Mucosa of descending colon (tissue), 3 donors: ENCODE data around the gene KCNK10. TPM values are rescaled to one million over a fixed set of nuclear protein-coding genes. Genes with fewer than 3 reads are reported as not detected.
A peak's percentile ranks its signal among the peaks of the same experiment; 100 is the strongest.

ENCODE experiments used
- ATAC-seq: fragments of 200-7000 bp; cut with Tn5 transposase; one replicate; pipeline ENCODE4 v1.9.1; 2020; ENCODE audit warnings: mild to moderate bottlenecking, moderate library complexity
- DNase-seq, 3 donors: peaks; one replicate each; pipeline ENCODE4 v3.0.0-alpha.2; 2020
- H3K36me3 ChIP-seq: fragments of 200-600 bp; one replicate; pipeline ENCODE4 v1.8.0; 2021; ENCODE audit warnings: low read depth, mild to moderate bottlenecking
- H3K4me1 ChIP-seq: fragments of 200-600 bp; one replicate; pipeline ENCODE4 v1.8.0; 2021; ENCODE audit warnings: low read depth, mild to moderate bottlenecking
- H3K4me3 ChIP-seq: fragments of 200-600 bp; one replicate; pipeline ENCODE4 v1.8.0; 2021; ENCODE audit warnings: mild to moderate bottlenecking
- H3K9me3 ChIP-seq: fragments of 200-600 bp; one replicate; pipeline ENCODE4 v1.8.0; 2021; ENCODE audit warnings: mild to moderate bottlenecking
- CTCF ChIP-seq: fragments of 200-600 bp; IDR thresholded peaks from one replicate; pipeline ENCODE4 v1.8.0; 2022; ENCODE audit warnings: antibody characterized with exemption, mild to moderate bottlenecking
- intact Hi-C, 2 donors: fragments of 100-400 bp; cut with DNase I in 1 of 2; cut with micrococcal nuclease in 1 of 2; formaldehyde crosslinking; loops; one replicate each; pipeline versions ENCODE4 v1.11.0 to v1.11.1; 2022; cut with DNase I, micrococcal nuclease
- total RNA-seq, 3 donors: library from RNA; stranded (reverse); fragmentation: NEBNext Ultra II Directional in 2 of 3; extraction: Animal tissue kit (Norgen Biotek cat#: 25700) in 2 of 3; gene quantifications; one replicate each; pipeline versions ENCODE4 v1.2.1 to v1.2.4, GENCODE V29; 2021 to 2023
- donor health status: DM: no; HTN: no; CAD: no; lungs with moderate emphysema.
- donor health status: DM: no; HTN: no; CAD: no.
- donor health status: DM: no; HTN: yes; CAD: no.

KCNK10 gene
- total RNA-seq, 3 donors from 2014 or later, result 1.7 to 2.1 (median 2.0) TPM

DNA sequence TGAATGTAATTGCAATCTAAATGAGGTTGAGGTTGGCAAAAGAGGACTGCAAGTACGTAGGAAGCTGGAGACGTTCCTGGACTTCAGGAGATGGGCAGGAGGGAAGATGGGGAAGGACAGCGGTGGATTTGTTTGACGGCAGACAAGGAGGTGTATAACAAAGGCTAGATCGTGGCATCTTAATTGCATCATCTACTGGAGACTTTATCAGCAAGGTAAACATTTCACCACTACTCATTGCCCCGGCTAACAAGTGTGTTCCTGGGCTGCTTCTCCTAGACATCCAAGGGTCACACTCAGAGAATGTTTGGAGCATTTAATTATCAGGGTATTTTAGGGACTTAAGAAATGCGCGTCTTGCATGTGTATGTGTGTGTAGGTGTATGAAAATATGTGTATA lies 128.5 kb downstream of the KCNK10 start:
- Histone ChIP-seq H3K9me3 (no peaks in the 10 kb centered on the region), H3K4me3 (no peak overlapping the region), H3K36me3 (no peaks in the 10 kb centered on the region), H3K4me1 (peaks cover 6% of the 10 kb centered on the region)
- no peak for DNase-seq
- intact Hi-C loops, result no loop called here
- no peak for TF ChIP-seq CTCF
- ATAC-seq, result peak; percentile 46

GRCh38 chr14:88191605-88192004 lies 131.5 kb downstream of the KCNK10 start:
- ATAC-seq (no peak), DNase-seq (no peak)
- TF ChIP-seq CTCF, result no peak
- Histone ChIP-seq H3K4me3 (no peak overlapping the region), H3K36me3 (no peaks in the 10 kb centered on the region), H3K9me3 (no peaks in the 10 kb centered on the region), H3K4me1 (peaks cover 15% of the 10 kb centered on the region)
- intact Hi-C loops, result no loop called here

DNA sequence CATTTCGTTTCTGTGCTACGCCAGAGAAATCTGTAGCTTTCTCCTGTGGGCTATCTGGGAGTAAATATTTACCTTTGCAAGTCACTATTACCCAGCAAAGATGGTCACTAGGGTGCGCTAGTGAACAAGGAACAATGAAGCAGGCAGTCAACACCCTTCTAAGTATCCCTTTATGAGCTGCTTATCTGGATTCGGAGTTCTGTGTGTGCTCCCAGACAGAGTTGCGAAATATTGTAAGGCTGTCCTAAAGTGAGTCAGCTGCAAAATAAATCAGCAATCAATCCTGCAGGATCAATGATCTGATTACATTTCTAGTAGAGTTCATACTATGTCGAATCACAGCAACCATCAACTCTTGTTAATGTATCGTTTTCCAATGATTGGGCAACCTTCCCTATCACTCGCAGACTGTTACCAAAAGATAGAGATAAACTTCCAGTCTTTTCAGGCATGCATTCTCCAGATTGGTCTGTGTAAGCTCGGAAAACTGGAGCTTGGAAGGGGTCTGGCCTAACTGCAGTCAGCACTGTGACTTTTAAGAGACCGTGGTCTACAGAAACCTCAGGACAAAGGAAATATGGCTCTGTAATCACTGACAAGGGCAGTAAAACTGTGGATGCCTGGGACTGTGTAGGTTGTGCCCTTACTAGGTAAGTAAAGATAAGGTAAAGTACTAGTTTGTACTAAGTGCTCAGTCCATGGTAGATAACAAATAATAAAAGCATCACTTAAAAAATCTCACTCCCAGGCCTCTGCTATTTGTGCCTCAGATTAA lies 133.5 kb downstream of the KCNK10 start:
- peaks cover 15% of the 10 kb centered on the region for H3K4me1 ChIP-seq
- DNase-seq, result peak in 1 of 3 donors; percentile 99
- H3K36me3 ChIP-seq, result no peaks in the 10 kb centered on the region
- ATAC-seq, result peak; percentile 98
- no peaks in the 10 kb centered on the region for H3K9me3 ChIP-seq
- intact Hi-C loops, result loop anchor here in 1 of 2 donors (10.0 kb wide), 1 partner anchor 195 kb away; the partner anchor contains the start of gene SPATA7
- peak; percentile 53 for TF ChIP-seq CTCF
- no peak overlapping the region for H3K4me3 ChIP-seq

- H3K4me3 ChIP-seq, result no peak overlapping the region
- TF ChIP-seq CTCF, result no peak
- intact Hi-C loops, result loop anchor here in 1 of 2 donors (10.0 kb wide), 1 partner anchor 196 kb away; the partner anchor contains the start of gene SPATA7
- peaks cover 15% of the 10 kb centered on the region for H3K4me1 ChIP-seq
- DNase-seq (peak in 1 of 3 donors; percentile 14), ATAC-seq (peak; percentile 6)
- no peaks in the 10 kb centered on the region for H3K9me3 ChIP-seq
- H3K36me3 ChIP-seq, result no peaks in the 10 kb centered on the region
These were observed 134.2 kb downstream of the KCNK10 start for GRCh38 chr14:88188745-88189416.

- no peak for TF ChIP-seq CTCF
- Histone ChIP-seq H3K4me3 (no peak overlapping the region), H3K4me1 (peaks cover 15% of the 10 kb centered on the region), H3K9me3 (no peaks in the 10 kb centered on the region), H3K36me3 (no peaks in the 10 kb centered on the region)
- intact Hi-C loops, result loop anchor here in 1 of 2 donors (10.0 kb wide), 1 partner anchor 199 kb away; the partner anchor contains the start of gene SPATA7
- no peak for DNase-seq
- ATAC-seq, result no peak
These were observed 137.2 kb downstream of the KCNK10 start for GRCh38 chr14:88185843-88186242.
